Testis (tissue), 2 donors: ENCODE measurements around the gene FBN1.

ENCODE experiments used
- POLR2A ChIP-seq: fragments of 450-650 bp; IDR thresholded peaks from one replicate; pipeline ENCODE4 v1.6.1; 2017; ENCODE audit warnings: antibody characterized with exemption, mild to moderate bottlenecking, moderate library complexity
- TF ChIP-seq, protein P1 (sequence below), 3 experiments: fragments of 450-650 bp in 2 of 3; fragments of 200-600 bp in 1 of 3; sonication (generic) in 1 of 3; IDR thresholded peaks; one replicate each; pipeline ENCODE4 v1.5.1; 2016 to 2019; ENCODE audit warnings: antibody characterized with exemption in 3 of 3, mild to moderate bottlenecking in 2 of 3, moderate library complexity in 1 of 3

DNA sequence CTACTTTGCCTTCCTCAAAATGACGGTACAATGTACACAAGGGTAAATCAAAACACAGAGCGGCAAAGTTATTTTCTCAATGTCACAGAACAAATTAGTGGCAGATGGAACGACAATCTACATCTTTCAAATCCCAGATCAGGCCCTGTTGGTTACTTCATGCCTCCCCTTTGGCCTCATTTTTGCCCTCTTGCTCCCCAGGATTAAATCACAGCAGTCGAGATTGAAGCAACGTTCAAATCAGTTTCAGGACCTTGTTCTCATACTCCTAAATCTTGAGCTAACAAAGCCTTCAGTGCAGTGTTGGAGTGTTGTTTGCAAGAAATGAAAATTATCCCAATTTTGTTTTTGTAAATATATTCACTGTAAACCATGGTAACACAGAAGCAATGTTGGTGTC is 91.4 kb downstream of the FBN1 start:
- TF ChIP-seq, protein P1, sequence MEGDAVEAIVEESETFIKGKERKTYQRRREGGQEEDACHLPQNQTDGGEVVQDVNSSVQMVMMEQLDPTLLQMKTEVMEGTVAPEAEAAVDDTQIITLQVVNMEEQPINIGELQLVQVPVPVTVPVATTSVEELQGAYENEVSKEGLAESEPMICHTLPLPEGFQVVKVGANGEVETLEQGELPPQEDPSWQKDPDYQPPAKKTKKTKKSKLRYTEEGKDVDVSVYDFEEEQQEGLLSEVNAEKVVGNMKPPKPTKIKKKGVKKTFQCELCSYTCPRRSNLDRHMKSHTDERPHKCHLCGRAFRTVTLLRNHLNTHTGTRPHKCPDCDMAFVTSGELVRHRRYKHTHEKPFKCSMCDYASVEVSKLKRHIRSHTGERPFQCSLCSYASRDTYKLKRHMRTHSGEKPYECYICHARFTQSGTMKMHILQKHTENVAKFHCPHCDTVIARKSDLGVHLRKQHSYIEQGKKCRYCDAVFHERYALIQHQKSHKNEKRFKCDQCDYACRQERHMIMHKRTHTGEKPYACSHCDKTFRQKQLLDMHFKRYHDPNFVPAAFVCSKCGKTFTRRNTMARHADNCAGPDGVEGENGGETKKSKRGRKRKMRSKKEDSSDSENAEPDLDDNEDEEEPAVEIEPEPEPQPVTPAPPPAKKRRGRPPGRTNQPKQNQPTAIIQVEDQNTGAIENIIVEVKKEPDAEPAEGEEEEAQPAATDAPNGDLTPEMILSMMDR (IDR thresholded peaks at IDR 0.05): no peak
- TF ChIP-seq POLR2A: no peak
